NK-92 (cell line): ENCODE results near the gene RAI14.
"Not testable (repeated sequence)": the region's sequence is repeated elsewhere in the genome, so short reads cannot be mapped to it uniquely, and the experiment has no call there.

Experiments used
- DNase-seq: peaks from one replicate; lab custom pipeline; 2025; ENCODE audit not compliant: unreplicated experiment; lab: John Stamatoyannopoulos, UW

Gene RAI14

GRCh38 chr5:34811706-34812105 lies 155.6 kb downstream of the RAI14 start:
- no peak for DNase-seq

- no peak for DNase-seq
Measured at GRCh38 chr5:34813509-34813908, 157.4 kb downstream of the RAI14 start.

GRCh38 chr5:34817558-34818351 lies 161.6 kb downstream of the RAI14 start:
- DNase-seq: no peak

GRCh38 chr5:34818717-34819116 lies 162.6 kb downstream of the RAI14 start:
- DNase-seq: no peak

GRCh38 chr5:34820593-34820992 lies 164.5 kb downstream of the RAI14 start:
- no peak for DNase-seq

- DNase-seq: no peak
Measured at GRCh38 chr5:34822956-34823715, 167.0 kb downstream of the RAI14 start.

GRCh38 chr5:34826347-34826746 lies 170.2 kb downstream of the RAI14 start:
- no peak for DNase-seq

GRCh38 chr5:34827588-34828506 lies 171.7 kb downstream of the RAI14 start:
- no peak for DNase-seq

- DNase-seq: not testable (repeated sequence)
Measured at GRCh38 chr5:34830827-34831226, 174.7 kb downstream of the RAI14 start.

- no peak for DNase-seq
Measured at GRCh38 chr5:34831303-34831702, 175.2 kb downstream of the RAI14 start.

- no peak for DNase-seq
Measured at GRCh38 chr5:34832568-34832967, 176.4 kb downstream of the RAI14 start.

- DNase-seq: no peak
Measured at GRCh38 chr5:34833090-34833489, 177.0 kb downstream of the RAI14 start.

GRCh38 chr5:34833976-34834793 lies 178.1 kb downstream of the RAI14 start:
- no peak for DNase-seq

GRCh38 chr5:34834794-34835089 lies 178.6 kb downstream of the RAI14 start:
- no peak for DNase-seq

GRCh38 chr5:34835664-34836063 lies 179.5 kb downstream of the RAI14 start:
- no peak for DNase-seq

- peak; percentile 39 for DNase-seq
Measured at GRCh38 chr5:34838785-34839714, 182.9 kb downstream of the RAI14 start, which contains the start of gene TTC23L. TTC23L (plus strand) TSS chr5:34839164; CDS start chr5:34840672, 1,508 bp downstream.

- DNase-seq: no peak
Measured at GRCh38 chr5:34841816-34842215, 185.7 kb downstream of the RAI14 start.

- DNase-seq: no peak
Measured at GRCh38 chr5:34842554-34842953, 186.4 kb downstream of the RAI14 start.

- no peak for DNase-seq
Measured at GRCh38 chr5:34843497-34843896, 187.4 kb downstream of the RAI14 start.
